ENCODE data around the gene MED13L. TPM values are rescaled to one million over a fixed set of nuclear protein-coding genes. Genes with fewer than 3 reads are reported as not detected.

MED13L gene
- total RNA-seq, 2 experiments from 2014 or later: 74.7 to 76.9 TPM

DNA sequence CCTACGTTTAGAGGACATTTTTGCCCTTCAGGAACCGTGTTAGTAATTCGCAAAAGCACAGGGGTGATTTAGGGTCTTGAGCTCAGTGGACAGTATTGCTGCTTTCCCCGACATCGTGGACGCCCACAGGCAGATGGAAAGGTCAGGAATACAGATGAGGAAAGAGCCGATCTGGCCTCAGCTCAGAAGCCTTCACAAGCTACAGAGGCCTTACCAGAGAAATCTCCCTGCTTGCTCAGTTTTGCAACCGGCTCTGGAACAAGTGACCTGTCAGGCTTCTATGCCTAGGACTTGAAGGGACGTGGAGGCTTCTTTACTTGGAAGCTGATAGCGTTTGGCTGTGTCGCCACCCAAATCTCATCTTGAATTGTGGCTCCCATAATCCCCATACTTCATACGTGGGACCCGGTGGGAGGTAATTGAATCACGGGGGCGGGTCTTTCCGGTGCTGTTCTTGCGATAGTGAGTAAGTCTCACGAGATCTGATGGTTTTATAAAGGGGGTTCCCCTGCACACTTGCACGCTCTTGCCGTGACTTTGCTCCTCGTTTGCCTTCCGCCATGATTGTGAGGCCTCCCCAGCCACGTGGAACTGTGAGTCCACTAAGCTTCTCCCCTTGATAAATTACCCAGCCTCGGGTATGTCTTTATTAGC, 332.5 kb downstream of the MED13L start:
- H3K4me1 Mint-ChIP-seq (ENCODE audit: low read depth): no peaks in the 10 kb centered on the region
- no peak overlapping the region for H3K27ac Mint-ChIP-seq
- H3K36me3 Mint-ChIP-seq (ENCODE audit: low read depth): no peaks in the 10 kb centered on the region
- ChIA-PET CTCF (interaction anchor here (1.0 kb wide), 1 partner anchor 22 kb away, joined by 4 read pairs; no protein-coding TSS in a partner anchor), POLR2A (no interaction called here)
- no peaks in the 10 kb centered on the region for H3K27me3 Mint-ChIP-seq (ENCODE audit: low read depth)
- H3K4me3 Mint-ChIP-seq: no peak overlapping the region
- no peak for DNase-seq
- H3K9me3 Mint-ChIP-seq (ENCODE audit: insufficient read depth): no peaks in the 10 kb centered on the region
- ATAC-seq: no peak

DNA sequence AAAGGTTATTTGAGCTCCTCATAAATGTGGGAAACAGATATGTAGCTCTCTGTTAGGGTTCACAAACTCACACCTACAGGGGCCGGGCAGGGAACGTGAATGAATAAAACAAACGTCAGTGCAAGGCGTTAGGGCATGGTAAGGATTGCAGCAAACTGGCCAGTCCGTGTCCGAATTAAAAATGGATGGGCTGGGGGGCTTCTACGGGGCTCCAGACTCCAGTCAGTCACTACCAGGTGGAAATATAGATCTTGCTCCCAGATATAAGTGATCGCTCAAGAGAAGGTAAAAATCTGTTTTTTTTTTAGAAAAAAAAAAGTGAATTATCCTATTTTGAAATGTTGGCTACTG, 333.1 kb downstream of the MED13L start:
- no peaks in the 10 kb centered on the region for H3K36me3 Mint-ChIP-seq (ENCODE audit: low read depth)
- no peaks in the 10 kb centered on the region for H3K27me3 Mint-ChIP-seq (ENCODE audit: low read depth)
- H3K27ac Mint-ChIP-seq: no peak overlapping the region
- ChIA-PET POLR2A (no interaction called here), CTCF (interaction anchor here (1.0 kb wide), 1 partner anchor 21 kb away, joined by 4 read pairs; no protein-coding TSS in a partner anchor)
- H3K9me3 Mint-ChIP-seq (ENCODE audit: insufficient read depth): no peaks in the 10 kb centered on the region
- ATAC-seq (no peak), DNase-seq (no peak)
- H3K4me3 Mint-ChIP-seq: no peak overlapping the region
- no peaks in the 10 kb centered on the region for H3K4me1 Mint-ChIP-seq (ENCODE audit: low read depth)

DNA sequence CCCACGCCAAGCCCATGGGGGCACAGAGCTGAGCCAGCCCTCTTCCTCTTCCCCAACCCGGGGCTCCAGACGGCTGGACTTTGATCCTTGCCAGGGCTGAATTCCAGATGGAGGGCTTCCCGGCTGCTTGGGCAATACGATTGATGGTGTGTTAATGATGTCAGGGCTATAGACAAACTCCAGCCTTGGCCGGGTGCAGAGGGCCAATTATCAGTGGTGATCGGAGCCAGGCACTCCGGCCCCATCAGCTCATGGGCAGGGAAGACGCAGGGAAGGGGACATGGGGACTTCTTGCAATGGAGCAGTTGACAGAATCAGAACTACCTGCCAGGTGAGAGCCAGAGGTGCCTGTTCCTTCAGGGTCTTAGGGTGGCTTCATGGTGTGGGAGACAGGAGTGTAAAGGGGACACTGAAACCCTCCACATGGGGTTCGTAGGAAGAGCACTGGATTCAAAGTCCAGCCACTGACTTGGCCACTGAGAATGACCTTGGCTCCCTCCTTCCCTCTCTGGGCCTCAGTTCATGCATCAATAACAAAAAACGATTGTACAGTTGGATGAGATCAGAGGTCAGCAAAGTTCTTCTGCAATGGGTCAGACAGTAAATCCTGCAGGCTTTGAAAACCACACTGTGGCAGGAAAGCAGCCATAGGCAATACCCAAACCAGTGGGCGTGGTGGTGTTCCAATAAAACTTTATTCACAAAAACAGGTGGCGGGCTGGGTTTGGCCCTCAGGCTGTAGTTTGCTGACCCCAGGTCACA, 333.7 kb downstream of the MED13L start:
- ATAC-seq (no peak), DNase-seq (no peak)
- peaks cover 3% of the 10 kb centered on the region for H3K27me3 Mint-ChIP-seq (ENCODE audit: low read depth)
- no peak overlapping the region for H3K27ac Mint-ChIP-seq
- ChIA-PET CTCF (interaction anchor here (1.0 kb wide), 1 partner anchor 21 kb away, joined by 4 read pairs; no protein-coding TSS in a partner anchor), POLR2A (interaction anchor here (0.7 kb wide), 1 partner anchor 27 kb away, joined by 3 read pairs; no protein-coding TSS in a partner anchor)
- H3K9me3 Mint-ChIP-seq (ENCODE audit: insufficient read depth): peaks cover 5% of the 10 kb centered on the region
- no peak overlapping the region for H3K4me3 Mint-ChIP-seq
- no peaks in the 10 kb centered on the region for H3K4me1 Mint-ChIP-seq (ENCODE audit: low read depth)
- no peaks in the 10 kb centered on the region for H3K36me3 Mint-ChIP-seq (ENCODE audit: low read depth)

DNA sequence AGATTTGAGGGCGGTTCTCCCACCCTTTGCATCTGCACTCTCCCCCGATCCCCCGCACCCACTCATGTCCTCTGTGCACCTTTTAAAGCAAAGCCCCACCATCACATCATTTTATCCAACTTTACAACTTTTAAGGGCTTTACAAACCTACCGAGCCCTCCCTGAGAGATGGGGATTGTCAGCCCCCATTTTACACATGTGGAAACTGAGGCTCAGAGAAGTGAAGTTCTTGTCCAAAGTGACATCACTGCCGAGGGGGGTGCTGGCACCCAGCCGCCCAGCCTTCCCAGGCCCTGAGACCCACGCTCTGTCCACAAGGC, 334.2 kb downstream of the MED13L start:
- Mint-ChIP-seq H3K4me1 (ENCODE audit: low read depth) (no peaks in the 10 kb centered on the region), H3K4me3 (no peak overlapping the region), H3K27ac (no peak overlapping the region), H3K9me3 (ENCODE audit: insufficient read depth) (peaks cover 10% of the 10 kb centered on the region), H3K36me3 (ENCODE audit: low read depth) (no peaks in the 10 kb centered on the region), H3K27me3 (ENCODE audit: low read depth) (peaks cover 5% of the 10 kb centered on the region)
- no peak for DNase-seq
- POLR2A ChIA-PET: interaction anchor here (0.7 kb wide), 1 partner anchor 28 kb away, joined by 3 read pairs; no protein-coding TSS in a partner anchor
- no peak for ATAC-seq
- CTCF ChIA-PET: interaction anchor here (1.2 kb wide), 1 partner anchor 1434 kb away, joined by 3 read pairs; no protein-coding TSS in a partner anchor

DNA sequence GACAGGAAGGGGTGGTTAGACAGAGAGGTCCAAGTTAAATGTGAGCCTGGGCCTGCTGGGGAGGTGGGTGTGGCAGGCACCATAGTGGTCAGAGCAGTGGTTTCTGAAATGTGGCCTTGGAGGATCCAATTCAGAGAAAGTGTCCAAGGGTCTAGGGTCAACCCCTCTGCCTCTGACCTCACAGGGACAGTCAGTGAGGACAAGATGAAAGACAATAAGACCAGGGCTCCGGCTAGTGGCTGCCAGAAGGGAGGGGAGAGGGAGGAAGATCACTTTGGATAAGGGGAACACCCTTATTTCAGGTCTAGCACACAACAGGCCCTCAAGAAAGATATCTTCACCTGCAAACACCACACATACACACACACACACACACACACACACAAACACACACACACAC, 335.1 kb downstream of the MED13L start:
- Mint-ChIP-seq H3K36me3 (ENCODE audit: low read depth) (no peaks in the 10 kb centered on the region), H3K27ac (no peak overlapping the region), H3K4me3 (no peak overlapping the region), H3K27me3 (ENCODE audit: low read depth) (peaks cover 8% of the 10 kb centered on the region), H3K9me3 (ENCODE audit: insufficient read depth) (peaks cover 10% of the 10 kb centered on the region), H3K4me1 (ENCODE audit: low read depth) (no peaks in the 10 kb centered on the region)
- ChIA-PET POLR2A (no interaction called here), CTCF (interaction anchor here (1.2 kb wide), 1 partner anchor 1433 kb away, joined by 3 read pairs; no protein-coding TSS in a partner anchor)
- ATAC-seq (no peak), DNase-seq (no peak)

DNA sequence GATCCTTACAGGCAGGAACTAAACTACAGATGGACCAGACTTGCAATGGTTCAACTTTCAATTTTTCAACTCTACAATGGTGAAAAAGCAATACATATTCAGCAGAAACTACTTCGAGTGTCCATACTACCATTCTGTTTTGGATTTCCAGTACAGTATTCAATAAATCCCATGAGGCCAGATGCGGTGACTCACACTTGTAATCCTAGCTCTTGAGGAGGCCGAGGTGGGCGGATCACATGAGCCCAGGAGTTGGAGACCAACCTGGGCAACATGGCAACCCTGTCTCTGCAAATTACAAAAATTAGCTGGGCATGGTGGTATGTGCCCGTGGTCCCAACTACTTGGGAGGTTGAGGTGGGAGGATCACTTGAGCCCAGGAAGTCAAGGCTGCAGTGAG, 336.1 kb downstream of the MED13L start:
- DNase-seq: no peak
- H3K27ac Mint-ChIP-seq: no peak overlapping the region
- H3K27me3 Mint-ChIP-seq (ENCODE audit: low read depth): peaks cover 10% of the 10 kb centered on the region
- CTCF ChIA-PET: no interaction called here
- H3K4me1 Mint-ChIP-seq (ENCODE audit: low read depth): no peaks in the 10 kb centered on the region
- H3K4me3 Mint-ChIP-seq: no peak overlapping the region
- ATAC-seq: no peak
- H3K36me3 Mint-ChIP-seq (ENCODE audit: low read depth): no peaks in the 10 kb centered on the region
- POLR2A ChIA-PET: no interaction called here
- H3K9me3 Mint-ChIP-seq (ENCODE audit: insufficient read depth): peaks cover 10% of the 10 kb centered on the region

DNA sequence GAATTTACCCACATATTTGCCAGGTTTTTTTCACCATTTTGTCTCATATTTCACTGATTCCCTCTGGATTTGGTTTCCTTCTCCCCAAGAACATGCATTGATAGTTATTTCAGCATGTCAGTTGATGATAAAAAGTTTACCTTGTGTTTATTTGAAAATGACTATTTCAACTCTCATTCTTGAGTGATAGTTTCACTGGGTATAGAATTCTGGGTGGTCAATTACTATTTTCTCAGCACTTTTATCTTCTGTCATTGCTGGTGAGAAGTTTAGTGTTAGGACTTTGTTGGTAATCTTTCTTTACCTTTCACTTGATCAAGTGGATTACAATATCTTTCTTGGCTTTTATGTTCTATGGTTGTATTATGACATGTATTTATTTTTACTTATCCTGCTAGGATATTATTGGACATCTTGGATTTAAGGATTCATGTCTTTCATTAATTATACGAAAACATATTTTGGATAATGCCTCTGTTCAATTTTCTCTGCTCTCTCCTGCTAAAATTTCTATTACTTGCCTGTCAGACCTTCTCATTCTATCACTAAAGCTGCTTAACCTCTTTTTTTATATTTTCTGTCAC, 338.6 kb downstream of the MED13L start:
- CTCF ChIA-PET: no interaction called here
- H3K4me1 Mint-ChIP-seq (ENCODE audit: low read depth): no peaks in the 10 kb centered on the region
- H3K27ac Mint-ChIP-seq: no peak overlapping the region
- H3K9me3 Mint-ChIP-seq (ENCODE audit: insufficient read depth): peaks cover 10% of the 10 kb centered on the region
- POLR2A ChIA-PET: no interaction called here
- H3K4me3 Mint-ChIP-seq: no peak overlapping the region
- no peak for DNase-seq
- peaks cover 13% of the 10 kb centered on the region for H3K27me3 Mint-ChIP-seq (ENCODE audit: low read depth)
- no peak for ATAC-seq
- H3K36me3 Mint-ChIP-seq (ENCODE audit: low read depth): no peaks in the 10 kb centered on the region

DNA sequence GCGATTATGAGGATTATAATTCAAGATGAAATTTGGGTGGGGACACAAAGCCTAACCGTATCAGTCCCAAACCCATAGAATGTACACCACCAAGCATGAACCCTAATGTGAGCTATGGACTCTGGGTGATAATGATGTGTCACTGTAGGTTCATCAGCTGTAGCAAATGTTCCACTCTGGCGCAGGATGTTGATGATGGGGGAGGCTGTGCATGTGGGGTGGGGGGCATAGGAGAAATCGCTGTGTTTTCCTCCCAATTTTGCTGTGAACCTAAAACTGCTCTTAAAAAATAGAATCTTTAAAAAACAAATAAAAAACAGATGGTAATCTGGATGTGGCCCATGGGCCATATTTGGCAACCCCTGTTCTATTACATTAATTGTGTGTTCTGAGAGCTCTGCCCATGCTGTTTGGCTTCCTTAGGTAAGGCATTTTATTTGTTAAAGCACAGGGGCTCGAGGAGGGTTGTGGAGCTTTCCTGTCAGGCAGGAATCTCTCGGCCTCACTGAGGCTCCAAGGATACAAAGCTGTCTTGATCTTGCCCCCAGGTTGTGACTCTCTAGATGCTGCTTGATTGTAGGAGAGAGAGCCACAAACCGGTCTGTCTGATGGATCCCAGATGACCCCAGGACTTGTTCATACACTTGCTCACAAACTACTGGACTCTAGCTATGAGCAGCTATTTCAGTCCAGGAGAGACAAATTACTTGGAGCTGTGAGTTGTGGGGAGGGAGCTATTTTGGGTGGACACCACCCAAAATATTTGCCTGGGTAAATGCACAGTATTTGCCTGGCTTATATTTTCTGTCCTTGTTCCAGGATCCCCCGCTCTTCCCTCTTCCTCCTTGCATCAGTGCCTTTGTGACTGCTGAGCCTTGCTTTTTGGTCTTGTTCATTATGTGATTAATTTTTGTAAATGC, 340.2 kb downstream of the MED13L start:
- ChIA-PET POLR2A (no interaction called here), CTCF (interaction anchor here (0.8 to 0.9 kb wide), 2 partner anchors 16 to 20 kb away, joined by 3 read pairs; no protein-coding TSS in a partner anchor)

DNA sequence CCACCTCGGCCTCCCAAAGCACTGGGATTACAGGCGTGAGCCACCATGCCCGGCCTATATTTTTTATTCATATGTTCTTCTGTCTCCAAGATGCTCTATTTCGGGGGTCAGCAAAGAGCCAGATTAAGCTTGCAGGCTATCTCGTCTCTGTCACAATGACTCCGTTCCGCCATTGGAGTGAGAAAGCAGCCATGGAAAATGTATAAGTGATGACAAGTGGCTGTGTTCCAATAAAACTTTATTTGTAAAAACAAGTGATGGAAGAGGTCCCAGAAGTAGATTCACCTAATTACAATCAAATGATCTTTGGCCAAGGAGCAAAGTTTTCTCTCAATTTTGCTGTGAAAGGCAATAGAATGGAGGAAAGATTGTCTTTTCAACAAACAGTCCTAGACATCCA, 342.6 kb downstream of the MED13L start:
- Mint-ChIP-seq H3K4me1 (ENCODE audit: low read depth) (no peaks in the 10 kb centered on the region), H3K27me3 (ENCODE audit: low read depth) (peaks cover 24% of the 10 kb centered on the region), H3K4me3 (no peak overlapping the region), H3K27ac (no peak overlapping the region), H3K36me3 (ENCODE audit: low read depth) (no peaks in the 10 kb centered on the region), H3K9me3 (ENCODE audit: insufficient read depth) (peaks cover 10% of the 10 kb centered on the region)
- ATAC-seq: no peak
- ChIA-PET CTCF (no interaction called here), POLR2A (no interaction called here)
- no peak for DNase-seq

More for the DNA sequence above, 340.2 kb downstream of the MED13L start:
- ATAC-seq (no peak), DNase-seq (no peak)
- no peak overlapping the region for H3K27ac Mint-ChIP-seq
- H3K4me3 Mint-ChIP-seq: no peak overlapping the region
- H3K36me3 Mint-ChIP-seq (ENCODE audit: low read depth): no peaks in the 10 kb centered on the region
- peaks cover 13% of the 10 kb centered on the region for H3K27me3 Mint-ChIP-seq (ENCODE audit: low read depth)
- H3K4me1 Mint-ChIP-seq (ENCODE audit: low read depth): no peaks in the 10 kb centered on the region
- H3K9me3 Mint-ChIP-seq (ENCODE audit: insufficient read depth): peaks cover 10% of the 10 kb centered on the region

DNA sequence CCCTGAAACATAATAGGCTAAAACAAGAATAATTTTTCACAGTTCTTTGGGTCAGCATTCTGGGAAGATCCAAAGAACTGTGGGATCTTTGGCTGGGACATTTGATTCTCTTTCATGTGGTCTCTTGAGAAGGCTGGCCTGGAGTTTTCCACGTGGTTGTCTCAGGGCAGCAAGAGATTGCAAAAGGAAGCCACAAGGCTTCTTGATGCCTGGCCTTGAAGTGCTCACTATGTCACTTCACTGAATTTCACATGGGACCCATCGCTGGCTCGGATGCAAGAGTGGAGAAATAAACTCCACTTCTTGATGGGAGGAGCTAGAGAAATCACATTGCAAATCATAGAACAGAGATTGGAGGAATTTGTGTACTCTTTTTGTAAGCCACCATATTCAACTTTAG, 343.4 kb downstream of the MED13L start:
- DNase-seq (no peak), ATAC-seq (no peak)
- Mint-ChIP-seq H3K27me3 (ENCODE audit: low read depth) (peaks cover 22% of the 10 kb centered on the region), H3K9me3 (ENCODE audit: insufficient read depth) (peaks cover 7% of the 10 kb centered on the region), H3K4me1 (ENCODE audit: low read depth) (no peaks in the 10 kb centered on the region), H3K36me3 (ENCODE audit: low read depth) (no peaks in the 10 kb centered on the region), H3K4me3 (no peak overlapping the region), H3K27ac (no peak overlapping the region)
- CTCF ChIA-PET: interaction anchor here (1.2 kb wide), 1 partner anchor 11 kb away, joined by 3 read pairs; no protein-coding TSS in a partner anchor
- POLR2A ChIA-PET: no interaction called here

DNA sequence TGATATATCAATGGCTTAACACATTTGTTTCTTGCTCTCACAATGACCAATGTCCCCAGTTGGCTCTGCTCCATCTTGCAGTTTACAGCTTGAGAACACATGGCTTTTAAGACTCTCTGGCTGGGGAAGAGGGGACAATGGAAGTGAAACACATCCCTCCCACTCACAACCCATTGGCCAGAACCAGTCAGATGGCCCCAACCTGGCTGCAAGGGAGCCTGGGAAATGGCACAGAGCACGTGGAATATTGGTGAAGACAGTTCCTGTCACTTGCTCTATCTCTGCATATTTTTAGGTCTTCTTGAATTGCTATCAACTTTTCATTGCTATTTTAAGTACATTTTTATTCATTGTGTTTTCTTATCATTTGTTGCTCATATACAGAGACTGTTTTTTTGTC, 345.4 kb downstream of the MED13L start:
- H3K36me3 Mint-ChIP-seq (ENCODE audit: low read depth): no peaks in the 10 kb centered on the region
- no peak for DNase-seq
- ATAC-seq: no peak
- H3K27ac Mint-ChIP-seq: no peak overlapping the region
- H3K4me1 Mint-ChIP-seq (ENCODE audit: low read depth): no peaks in the 10 kb centered on the region
- ChIA-PET POLR2A (no interaction called here), CTCF (no interaction called here)
- H3K4me3 Mint-ChIP-seq: no peak overlapping the region
- no peaks in the 10 kb centered on the region for H3K9me3 Mint-ChIP-seq (ENCODE audit: insufficient read depth)
- H3K27me3 Mint-ChIP-seq (ENCODE audit: low read depth): peaks cover 17% of the 10 kb centered on the region

Measured in activated CD8-positive, alpha-beta T cell treated with anti-CD3 and anti-CD28 coated beads, Interleukin-2, amount 10 ng/mL, durations not matched to agents 7 days and 5 days (primary cell).